Neural progenitor cell (in vitro differentiated cells): ENCODE data around the gene XPNPEP2.

Experiments used
- CTCF ChIP-seq: fragments of 200-600 bp; sonication (generic); IDR thresholded peaks from 2 replicates; pipeline ENCODE4 v1.5.1; 2017; ENCODE audit warnings: antibody characterized with exemption, mild to moderate bottlenecking
- EZH2 ChIP-seq: fragments of 200-600 bp; sonication (generic); IDR thresholded peaks from 2 replicates; pipeline ENCODE4 v1.6.1; 2017; ENCODE audit warnings: antibody characterized with exemption, mild to moderate bottlenecking, moderate library complexity

GRCh38 chrX:129746557-129747470 is 8.0 kb downstream of the XPNPEP2 start:
- TF ChIP-seq CTCF (no peak), EZH2 (no peak)
